IMR-90 (cell line): Measurements from ENCODE around the gene FLT4.

ENCODE experiments used
- CEBPB ChIP-seq: IDR thresholded peaks from 2 replicates; pipeline ENCODE4 v1.6.1; 2012; ENCODE audit warnings: low read depth, low read length, improper control_type of control experiment
- ELK1 ChIP-seq: fragments of 150-350 bp; IDR thresholded peaks from 2 replicates; pipeline ENCODE4 v1.6.1; 2016; ENCODE audit warnings: low read depth, mild to moderate bottlenecking, low read length, moderate library complexity, borderline replicate concordance
- NFE2L2 ChIP-seq: fragments of 150-350 bp; IDR thresholded peaks from 2 replicates; pipeline ENCODE4 v1.6.1; 2016; ENCODE audit warnings: low read depth, mild to moderate bottlenecking, low read length
- POLR2A ChIP-seq: IDR thresholded peaks from 2 replicates; pipeline ENCODE4 v1.6.1; 2012; ENCODE audit warnings: mild to moderate bottlenecking, low read depth, low read length
- RAD21 ChIP-seq: IDR thresholded peaks from 2 replicates; pipeline ENCODE4 v1.6.1; 2012; ENCODE audit warnings: low read length, improper control_type of control experiment
- RCOR1 ChIP-seq: IDR thresholded peaks from 2 replicates; pipeline ENCODE4 v1.6.1; 2012; ENCODE audit warnings: mild to moderate bottlenecking, low read length, improper control_type of control experiment; ENCODE audit not compliant: insufficient replicate concordance
- RFX5 ChIP-seq: IDR thresholded peaks from 2 replicates; pipeline ENCODE4 v1.8.0; 2012; ENCODE audit warnings: low read depth, mild to moderate bottlenecking, low read length, moderate library complexity
- TF ChIP-seq, protein P1 (sequence below): conservative IDR thresholded peaks from 2 replicates; pipeline ENCODE4 v1.5.1; 2012; ENCODE audit warnings: mild to moderate bottlenecking, low read depth, low read length, improper control_type of control experiment

DNA sequence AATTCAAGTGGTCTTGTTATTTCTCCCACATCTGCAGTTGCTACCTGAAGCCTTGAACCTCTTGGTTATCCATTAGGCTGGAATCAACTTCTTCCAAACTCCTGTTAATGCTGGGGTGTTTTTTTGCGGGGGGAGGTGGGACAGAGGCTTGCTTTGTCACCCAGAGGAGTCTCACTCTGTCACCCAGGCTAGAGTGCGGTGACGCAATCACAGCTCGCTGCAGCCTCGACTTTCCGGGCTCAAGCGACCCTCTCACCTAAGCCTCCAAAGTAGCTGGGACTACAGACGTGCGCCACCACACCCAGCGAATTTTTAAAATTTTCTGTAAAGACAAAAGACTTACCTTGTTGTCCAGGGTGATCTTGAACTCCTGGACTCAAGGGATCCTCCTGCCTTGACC, 62.5 kb downstream of the FLT4 start:
- TF ChIP-seq, protein P1, sequence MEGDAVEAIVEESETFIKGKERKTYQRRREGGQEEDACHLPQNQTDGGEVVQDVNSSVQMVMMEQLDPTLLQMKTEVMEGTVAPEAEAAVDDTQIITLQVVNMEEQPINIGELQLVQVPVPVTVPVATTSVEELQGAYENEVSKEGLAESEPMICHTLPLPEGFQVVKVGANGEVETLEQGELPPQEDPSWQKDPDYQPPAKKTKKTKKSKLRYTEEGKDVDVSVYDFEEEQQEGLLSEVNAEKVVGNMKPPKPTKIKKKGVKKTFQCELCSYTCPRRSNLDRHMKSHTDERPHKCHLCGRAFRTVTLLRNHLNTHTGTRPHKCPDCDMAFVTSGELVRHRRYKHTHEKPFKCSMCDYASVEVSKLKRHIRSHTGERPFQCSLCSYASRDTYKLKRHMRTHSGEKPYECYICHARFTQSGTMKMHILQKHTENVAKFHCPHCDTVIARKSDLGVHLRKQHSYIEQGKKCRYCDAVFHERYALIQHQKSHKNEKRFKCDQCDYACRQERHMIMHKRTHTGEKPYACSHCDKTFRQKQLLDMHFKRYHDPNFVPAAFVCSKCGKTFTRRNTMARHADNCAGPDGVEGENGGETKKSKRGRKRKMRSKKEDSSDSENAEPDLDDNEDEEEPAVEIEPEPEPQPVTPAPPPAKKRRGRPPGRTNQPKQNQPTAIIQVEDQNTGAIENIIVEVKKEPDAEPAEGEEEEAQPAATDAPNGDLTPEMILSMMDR: no peak
- no peak for TF ChIP-seq RAD21
- no peak for TF ChIP-seq NFE2L2
- no peak for TF ChIP-seq POLR2A
- no peak for TF ChIP-seq RFX5
- TF ChIP-seq ELK1: no peak
- no peak for TF ChIP-seq RCOR1
- TF ChIP-seq CEBPB: peak; percentile 60
